GM12864 (cell line): ENCODE data around the gene CPED1.
"Not testable (repeated sequence)": the region's sequence is repeated elsewhere in the genome, so short reads cannot be mapped to it uniquely, and the experiment has no call there.

Experiments
- DNase-seq: peaks from one replicate; pipeline ENCODE4 v3.0.0-alpha.2; 2011; ENCODE audit warnings: low read depth
- H3K4me3 ChIP-seq: 2 replicates; pipeline ENCODE4 v1.5.1; 2011; ENCODE audit warnings: mild to moderate bottlenecking, low read depth, low read length, control low read depth
- TF ChIP-seq, protein P1 (sequence below): IDR thresholded peaks from 2 replicates; pipeline ENCODE4 v1.5.1; 2011; ENCODE audit warnings: low read depth, mild to moderate bottlenecking, moderate library complexity, low read length, control low read depth, inconsistent platforms; ENCODE audit errors: missing control alignments

CPED1 gene

DNA sequence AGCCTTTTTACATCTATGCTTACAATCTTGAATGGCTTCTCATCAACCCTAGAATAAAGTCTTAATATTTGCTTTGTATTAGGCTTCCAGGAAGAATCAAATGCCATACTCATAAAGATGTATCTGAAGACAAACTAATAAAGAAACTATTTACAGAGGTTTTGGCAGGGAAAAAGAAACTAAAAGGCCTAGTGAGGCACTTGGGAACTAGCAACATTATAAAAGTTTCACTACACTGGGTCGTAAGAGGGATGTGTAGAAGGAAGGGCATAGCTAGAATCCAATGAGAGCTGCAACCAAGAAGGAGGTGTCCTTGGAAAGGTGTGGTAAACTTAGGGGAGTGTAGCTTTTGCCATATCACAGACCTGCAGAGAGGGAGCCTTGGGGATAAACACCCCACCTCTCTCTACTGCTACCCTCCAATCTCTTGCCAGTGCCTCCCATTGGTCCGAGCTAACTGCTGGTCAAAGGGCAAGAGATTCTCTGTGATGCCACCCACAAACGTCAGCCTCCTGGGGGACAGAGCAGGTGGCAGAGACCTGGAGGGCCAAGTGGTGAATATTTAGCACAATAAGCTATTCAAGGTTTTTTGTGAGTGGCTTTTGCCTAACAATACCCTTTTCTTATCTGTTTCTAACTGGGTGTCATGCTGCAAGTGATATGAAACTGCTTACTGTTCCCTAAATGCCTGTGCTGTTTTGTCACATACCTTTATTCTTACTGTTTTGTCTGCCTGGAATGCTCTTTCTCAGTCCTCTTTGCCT lies 60.7 kb downstream of the CPED1 start:
- H3K4me3 ChIP-seq = no peak overlapping the region
- TF ChIP-seq, protein P1, sequence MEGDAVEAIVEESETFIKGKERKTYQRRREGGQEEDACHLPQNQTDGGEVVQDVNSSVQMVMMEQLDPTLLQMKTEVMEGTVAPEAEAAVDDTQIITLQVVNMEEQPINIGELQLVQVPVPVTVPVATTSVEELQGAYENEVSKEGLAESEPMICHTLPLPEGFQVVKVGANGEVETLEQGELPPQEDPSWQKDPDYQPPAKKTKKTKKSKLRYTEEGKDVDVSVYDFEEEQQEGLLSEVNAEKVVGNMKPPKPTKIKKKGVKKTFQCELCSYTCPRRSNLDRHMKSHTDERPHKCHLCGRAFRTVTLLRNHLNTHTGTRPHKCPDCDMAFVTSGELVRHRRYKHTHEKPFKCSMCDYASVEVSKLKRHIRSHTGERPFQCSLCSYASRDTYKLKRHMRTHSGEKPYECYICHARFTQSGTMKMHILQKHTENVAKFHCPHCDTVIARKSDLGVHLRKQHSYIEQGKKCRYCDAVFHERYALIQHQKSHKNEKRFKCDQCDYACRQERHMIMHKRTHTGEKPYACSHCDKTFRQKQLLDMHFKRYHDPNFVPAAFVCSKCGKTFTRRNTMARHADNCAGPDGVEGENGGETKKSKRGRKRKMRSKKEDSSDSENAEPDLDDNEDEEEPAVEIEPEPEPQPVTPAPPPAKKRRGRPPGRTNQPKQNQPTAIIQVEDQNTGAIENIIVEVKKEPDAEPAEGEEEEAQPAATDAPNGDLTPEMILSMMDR = no peak
- no peak for DNase-seq

- no peak for DNase-seq
- TF ChIP-seq, protein P1 = no peak
- no peak overlapping the region for H3K4me3 ChIP-seq
Measured at GRCh38 chr7:121049897-121050296, 61.4 kb downstream of the CPED1 start.

GRCh38 chr7:121053219-121053618 lies 64.7 kb downstream of the CPED1 start:
- no peak overlapping the region for H3K4me3 ChIP-seq
- no peak for DNase-seq
- TF ChIP-seq, protein P1 = no peak

DNA sequence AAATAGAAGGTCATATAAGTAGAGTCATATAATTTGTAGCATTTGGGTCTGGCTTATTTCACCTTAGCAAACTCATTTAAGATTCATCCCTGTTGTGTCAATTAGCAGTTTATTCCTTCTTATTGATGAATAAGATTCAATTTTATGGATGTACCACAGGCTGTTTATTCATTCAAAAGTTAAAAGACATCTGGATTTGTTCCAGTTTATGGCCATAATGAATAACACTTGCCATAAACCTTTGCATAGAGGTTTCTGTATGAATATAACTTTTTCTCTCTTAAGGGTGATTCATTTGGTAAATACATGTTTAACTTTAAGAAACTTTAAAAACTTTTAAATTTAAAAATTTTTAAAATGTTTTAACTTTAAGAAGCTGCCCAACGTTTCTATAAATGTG lies 66.4 kb downstream of the CPED1 start:
- TF ChIP-seq, protein P1 = no peak
- no peak for DNase-seq
- no peak overlapping the region for H3K4me3 ChIP-seq

DNA sequence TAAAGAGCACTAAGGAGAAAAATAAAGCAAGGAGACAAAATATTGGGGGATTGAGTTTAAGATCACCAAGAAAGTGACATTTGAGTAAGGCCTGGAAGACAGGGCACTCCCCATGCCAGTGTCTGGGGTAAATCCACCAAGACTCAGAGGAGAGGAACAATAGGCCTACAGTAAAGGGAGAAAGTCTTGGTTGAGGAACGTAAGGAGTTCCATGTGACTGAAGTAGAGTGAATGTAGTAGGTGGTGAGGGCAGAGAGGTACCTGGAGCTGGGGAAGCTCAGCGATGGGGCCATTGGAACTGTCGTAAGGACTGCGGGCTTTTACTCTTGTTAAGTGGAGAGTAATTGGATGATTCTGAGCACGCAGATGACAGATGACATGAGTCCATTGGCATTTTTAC lies 69.4 kb downstream of the CPED1 start:
- no peak for DNase-seq
- TF ChIP-seq, protein P1 = no peak
- H3K4me3 ChIP-seq = no peak overlapping the region

- no peak overlapping the region for H3K4me3 ChIP-seq
- TF ChIP-seq, protein P1 = no peak
- DNase-seq = no peak
Measured at GRCh38 chr7:121058975-121059374, 70.5 kb downstream of the CPED1 start.

GRCh38 chr7:121059979-121060509 lies 71.5 kb downstream of the CPED1 start:
- not testable (repeated sequence) for DNase-seq, H3K4me3 ChIP-seq
